HG02571 (cell line): Measurements from ENCODE around the gene HTRA2.

Experiments used
- ATAC-seq: cut with Tn5 transposase; IDR thresholded peaks from one replicate; pipeline ENCODE4 v1.9.1; 2021; ENCODE audit warnings: mild to moderate bottlenecking, moderate library complexity; ENCODE audit not compliant: unreplicated experiment

Gene HTRA2

GRCh38 chr2:74582184-74582583, 52.5 kb downstream of the HTRA2 start:
- no peak for ATAC-seq
